ENCODE measurements around the gene ABI3BP.

DNA sequence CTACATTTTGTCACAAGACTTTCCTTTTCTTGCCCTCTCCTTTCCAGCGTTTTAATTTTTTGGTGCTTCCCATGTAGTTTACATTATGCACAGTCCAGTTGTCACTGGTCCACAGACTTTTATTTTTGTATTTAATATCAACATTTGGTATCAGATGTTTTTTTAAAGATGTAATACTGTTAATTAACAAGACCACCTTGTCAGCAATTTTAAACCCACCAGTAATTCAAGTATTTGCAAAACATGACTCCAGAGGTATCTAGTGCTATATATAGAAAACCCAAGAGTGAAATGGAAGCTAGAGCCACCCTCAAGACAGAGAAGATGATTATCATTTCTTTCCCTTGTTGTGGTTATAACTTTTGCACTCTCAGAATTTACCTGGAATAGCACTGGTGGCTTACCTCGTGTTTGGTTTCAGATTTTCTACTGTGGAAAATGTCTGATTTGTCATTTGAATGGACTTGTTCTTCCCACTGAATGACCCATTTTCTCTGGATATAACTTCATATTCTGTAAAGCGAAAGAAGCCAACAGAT lies 227.7 kb downstream of the ABI3BP start:
- TF ChIP-seq JUNB (IDR thresholded peaks at IDR 0.05; ENCODE audit: unreplicated experiment) (no peak), CTCF (conservative IDR thresholded peaks at IDR 0.05; ENCODE audit: low read depth in 2 of 2) (no peak)

Measured in GM23338 (cell line).